NCI-H187 treated with DMSO at 0.1 percent for 48 hours (cell line): ENCODE data around the gene TEC.
"Not testable (repeated sequence)": the region's sequence is repeated elsewhere in the genome, so short reads cannot be mapped to it uniquely, and the experiment has no call there.

ENCODE experiments used
- DNase-seq: peaks from one replicate; lab custom pipeline; 2025; lab: John Stamatoyannopoulos, UW

The TEC gene

DNA sequence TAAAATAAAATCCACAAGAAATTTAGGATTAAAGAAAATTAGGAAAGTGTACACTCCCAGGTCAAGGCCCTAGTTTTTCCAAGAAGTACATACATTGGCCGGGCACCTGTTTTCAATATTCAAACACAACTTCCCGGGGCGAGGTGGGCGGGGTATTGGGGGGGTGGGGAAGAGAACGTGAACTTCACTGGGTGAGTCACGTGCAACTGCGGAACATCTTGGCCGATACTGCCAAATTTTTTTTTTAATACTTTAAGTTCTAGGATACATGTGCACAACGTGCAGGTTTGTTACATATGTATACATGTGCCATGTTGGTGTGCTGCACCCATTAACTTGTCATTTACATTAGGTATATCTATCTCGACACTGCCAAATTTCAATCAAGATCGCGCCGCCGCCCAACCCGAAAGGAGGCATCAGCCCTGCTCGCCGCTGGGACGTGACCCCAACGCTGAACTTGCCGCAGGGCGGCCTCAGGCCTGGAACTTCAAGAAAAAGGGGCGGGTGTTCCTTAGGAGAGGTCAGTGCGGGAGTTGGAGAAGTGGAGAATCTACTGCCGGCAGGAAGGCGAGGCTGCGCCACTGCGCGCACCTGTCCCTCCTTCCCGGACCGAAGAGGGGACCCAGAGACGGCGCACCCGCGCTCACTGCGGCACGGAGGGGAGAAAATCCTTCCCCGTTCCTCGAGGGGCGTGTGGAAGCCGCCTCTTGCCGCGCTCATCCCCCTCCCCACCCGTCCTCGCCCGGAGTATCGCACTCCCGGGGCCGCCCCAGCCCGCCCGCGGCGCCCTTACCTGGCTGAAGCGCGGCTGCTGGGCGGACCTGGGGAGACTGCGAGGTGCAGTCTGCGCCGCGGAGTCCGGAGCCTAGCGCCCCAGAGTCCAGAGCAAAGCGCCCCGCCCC is at the start of gene TEC:
TSS of gene TEC (minus strand) at position 883 of the 905 bp plus-strand sequence. CDS start 41,224 bp downstream, outside the sequence.
- DNase-seq = no peak

DNA sequence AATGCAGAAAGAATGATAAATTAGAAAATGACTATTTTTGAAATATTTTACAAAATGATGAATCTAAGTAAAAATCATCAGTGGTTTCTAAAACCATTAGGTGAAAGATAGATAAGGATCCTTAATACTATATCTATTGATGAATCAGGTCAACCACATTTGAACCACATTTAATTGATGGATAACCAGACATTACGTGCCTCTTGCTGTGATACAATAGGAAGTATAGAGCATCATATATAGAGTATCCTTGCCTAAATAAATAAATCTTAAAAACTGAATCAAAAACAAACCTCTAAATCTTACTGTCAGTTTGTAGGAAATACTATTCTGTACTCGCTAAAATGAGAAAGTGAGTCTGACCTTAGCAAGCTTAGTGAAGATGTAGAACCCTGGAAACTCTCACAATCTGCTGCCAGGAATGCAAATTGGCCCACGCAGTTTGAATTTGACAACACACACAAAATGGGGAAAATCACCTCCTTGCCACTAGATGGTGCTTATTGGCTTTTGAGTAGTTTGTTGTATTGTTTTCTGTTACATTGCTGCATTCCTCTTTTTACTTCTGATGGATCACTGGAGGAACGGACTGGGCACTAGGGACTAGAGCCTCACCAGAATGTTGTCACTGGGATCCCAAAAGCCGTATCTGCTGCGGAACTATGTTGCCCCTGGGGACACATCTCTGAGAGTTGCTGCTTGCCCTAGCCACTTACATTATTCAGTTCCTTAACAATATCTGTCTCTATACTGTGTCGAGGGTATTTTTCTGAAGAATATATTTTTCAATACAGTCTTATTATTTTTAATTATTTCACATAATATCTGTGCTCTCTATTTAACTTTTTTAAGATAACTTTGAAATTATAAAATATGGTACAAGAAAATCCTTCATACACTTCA is 46.3 kb upstream of the TEC start:
- peak; percentile 13 for DNase-seq

GRCh38 chr4:48314746-48315145 is 45.1 kb upstream of the TEC start:
- DNase-seq = not testable (repeated sequence)

DNA sequence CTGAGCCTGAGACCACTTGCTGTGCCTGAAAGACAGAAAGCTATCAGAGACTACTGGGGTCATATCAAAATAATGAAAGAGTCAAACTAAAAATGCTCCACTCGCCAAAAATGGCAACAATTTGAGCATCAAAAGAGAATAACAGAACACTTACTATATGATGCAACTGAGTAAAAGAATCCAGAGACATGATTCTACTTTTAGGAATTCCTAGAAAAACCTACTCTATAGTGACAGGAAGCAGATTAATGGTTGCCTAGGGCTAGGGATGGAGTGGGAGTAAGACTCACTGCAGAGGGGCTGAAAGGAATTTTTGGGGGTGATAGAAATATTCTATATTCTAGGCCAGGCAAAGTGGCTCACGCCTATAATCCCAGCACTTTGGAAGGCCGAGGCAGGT is 42.3 kb upstream of the TEC start:
- DNase-seq = no peak

DNA sequence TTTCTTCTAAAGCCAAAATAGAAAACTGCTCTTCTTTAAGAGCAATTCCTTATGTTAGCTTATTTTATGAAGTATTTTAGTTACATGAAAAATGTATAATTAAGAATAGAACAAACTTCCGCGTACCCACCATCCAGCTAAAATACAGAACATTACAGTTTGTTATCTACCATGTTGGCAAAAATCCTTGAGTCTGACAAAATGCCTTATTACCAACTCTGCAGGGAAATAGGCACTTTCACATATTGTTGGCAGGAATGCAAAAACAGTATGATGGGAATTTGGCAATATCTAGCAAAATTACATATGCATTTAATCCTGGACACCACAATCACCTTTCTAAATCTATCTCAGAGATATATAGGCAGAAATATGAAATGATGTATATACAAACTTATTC is 39.3 kb upstream of the TEC start:
- DNase-seq = no peak

GRCh38 chr4:48307528-48307927 is 37.9 kb upstream of the TEC start:
- no peak for DNase-seq

GRCh38 chr4:48305508-48305907 is 35.9 kb upstream of the TEC start:
- no peak for DNase-seq

DNA sequence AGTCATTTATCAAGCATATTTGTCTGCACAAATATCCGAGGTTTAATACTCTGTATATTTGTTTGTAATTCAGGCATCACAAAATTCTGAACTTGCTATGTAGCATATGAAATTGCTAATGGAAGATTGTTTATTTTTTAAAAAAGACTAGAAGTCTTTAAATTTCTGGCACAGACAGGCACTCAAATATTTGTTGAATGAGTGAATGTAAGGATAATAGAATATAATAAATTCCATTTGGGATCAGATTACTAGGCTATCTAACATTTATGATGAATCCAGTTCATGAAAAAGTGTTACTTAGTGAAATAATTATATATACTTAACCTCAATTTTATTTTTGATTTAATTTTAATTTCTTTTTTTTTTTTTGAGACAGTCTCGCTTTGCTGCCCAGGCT is 30.4 kb upstream of the TEC start:
- no peak for DNase-seq

DNA sequence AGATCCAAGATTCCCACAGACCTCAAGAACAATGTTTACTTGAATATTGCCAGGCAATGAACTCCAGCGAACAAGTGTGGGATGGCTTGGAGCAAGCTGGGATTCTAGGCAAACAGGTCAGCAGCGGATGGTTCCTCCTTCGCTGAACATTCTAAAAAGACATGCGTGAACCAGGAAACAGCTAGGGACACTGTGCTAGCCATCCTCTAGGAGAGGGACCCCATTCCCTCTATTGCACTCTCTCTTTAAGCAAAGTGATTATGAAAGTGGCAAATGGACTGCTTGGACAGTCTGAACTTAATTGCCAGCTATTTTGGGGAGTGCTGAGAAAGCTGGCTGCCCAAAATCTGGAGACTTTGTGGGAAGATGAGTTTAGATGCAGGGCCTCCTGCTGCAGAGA is 29.9 kb upstream of the TEC start:
- no peak for DNase-seq

DNA sequence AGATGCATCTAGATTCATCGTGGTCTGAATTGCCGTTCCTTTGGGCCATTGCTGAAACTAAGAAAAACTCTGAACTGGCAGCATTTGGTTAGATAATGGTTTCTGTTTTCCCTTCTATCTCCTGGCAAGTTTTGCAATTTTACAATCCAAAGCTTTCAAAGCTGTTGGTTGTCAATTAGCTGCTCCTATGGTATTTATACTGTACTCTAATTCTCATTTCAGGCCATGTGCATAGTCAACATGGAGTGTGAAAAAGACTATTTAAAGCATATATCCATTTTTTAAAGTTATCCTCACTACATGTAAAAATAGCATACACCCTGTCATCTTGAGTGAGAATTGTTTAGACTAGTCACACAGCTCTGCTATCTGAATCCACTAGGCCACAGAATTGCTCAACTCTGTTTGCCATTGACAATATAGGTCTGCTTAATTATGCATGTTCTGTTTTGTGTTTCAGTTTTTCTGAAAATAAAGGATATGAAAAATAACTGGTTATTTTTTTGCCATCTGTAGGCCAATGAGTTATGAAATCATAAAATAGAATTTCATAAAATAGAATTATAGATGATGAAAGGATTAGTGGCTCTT is 27.7 kb upstream of the TEC start:
- no peak for DNase-seq

GRCh38 chr4:48296365-48296764 is 26.7 kb upstream of the TEC start:
- no peak for DNase-seq

- DNase-seq = no peak
Measured at GRCh38 chr4:48295116-48295515, 25.5 kb upstream of the TEC start.

DNA sequence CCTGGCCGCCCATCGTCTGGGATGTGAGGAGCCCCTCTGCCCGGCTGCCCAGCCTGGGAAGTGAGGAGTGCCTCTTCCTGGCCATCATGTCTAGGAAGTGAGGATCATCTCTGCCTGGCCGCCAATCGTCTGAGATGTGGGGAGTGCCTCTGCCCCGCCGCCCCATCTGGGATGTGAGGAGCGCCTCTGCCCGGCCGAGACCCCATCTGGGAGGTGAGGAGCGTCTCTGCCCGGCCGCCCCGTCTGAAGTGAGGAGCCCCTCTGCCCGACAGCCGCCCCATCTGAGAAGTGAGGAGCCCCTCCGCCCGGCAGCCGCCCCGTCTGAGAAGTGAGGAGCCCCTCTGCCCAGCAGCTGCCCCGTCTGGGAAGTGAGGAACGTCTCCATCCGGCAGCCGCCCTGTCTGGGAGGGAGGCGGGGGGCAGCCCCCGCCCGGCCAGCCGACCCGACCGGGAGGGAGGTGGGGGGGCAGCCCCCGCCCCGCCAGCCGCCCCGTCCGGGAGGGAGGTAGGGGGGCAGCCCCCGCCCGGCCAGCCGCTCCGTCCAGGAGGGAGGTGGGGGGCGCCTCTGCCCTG is 22.7 kb upstream of the TEC start:
- DNase-seq = not testable (repeated sequence)

- no peak for DNase-seq
Measured at GRCh38 chr4:48290146-48290772, 20.6 kb upstream of the TEC start.

DNA sequence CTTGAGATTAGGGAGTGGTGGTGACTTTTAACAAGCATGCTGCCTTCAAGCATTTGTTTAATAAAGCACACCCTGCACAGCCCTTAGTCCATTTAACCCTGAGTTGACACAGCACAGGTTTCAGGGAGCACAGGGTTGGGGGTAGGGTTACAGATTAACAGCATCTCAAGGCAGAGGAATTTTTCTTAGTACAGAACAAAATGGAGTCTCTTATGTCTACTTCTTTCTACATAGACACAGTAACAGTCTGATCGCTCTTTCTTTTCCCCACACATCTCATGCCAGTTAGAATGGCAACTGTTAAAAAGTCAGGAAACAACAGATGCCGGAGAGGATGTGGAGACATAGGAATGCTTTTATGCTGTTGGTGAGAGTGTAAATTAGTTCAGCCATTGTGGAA is 16.4 kb upstream of the TEC start:
- not testable (repeated sequence) for DNase-seq

- not testable (repeated sequence) for DNase-seq
Measured at GRCh38 chr4:48285640-48286039, 16.0 kb upstream of the TEC start.

DNA sequence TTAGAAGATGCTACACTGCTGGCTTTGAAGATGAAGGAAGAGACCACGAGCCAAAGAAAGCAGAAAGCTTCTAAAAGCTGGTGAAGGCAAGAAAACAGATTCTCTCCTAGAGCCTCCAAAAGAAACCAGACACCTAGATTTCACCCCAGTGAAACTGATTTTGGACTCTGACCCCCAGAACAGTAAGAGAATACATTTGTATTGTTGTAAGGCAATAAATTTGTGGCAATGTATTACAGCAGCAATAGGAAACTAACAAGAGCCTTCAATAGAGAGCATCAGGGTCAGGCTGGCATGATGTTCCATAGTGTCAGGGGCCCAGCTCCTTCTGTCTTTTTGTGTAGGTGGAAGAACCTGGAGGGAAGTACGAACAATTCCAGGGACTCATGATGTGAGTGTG is 6.0 kb upstream of the TEC start:
- no peak for DNase-seq

DNA sequence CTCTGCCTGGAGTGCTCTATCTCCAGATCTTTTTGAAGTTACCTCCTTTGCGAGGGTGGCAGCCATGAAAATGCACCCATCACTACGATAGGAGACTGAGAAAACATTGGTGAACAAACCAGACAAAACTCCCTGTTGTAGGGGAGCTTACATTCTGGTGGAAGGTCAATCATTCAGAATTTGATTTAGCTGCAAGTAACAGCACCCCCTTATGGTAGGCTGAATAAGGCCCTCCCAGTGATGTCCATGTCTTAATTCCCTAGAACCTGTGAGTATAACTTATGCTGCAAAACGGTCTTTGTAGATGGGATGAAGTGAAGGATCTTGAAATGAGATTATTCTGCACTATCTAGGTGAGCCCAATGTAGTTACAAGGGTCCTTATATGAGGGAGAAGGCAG is 5.6 kb upstream of the TEC start:
- no peak for DNase-seq

GRCh38 chr4:48271626-48272025 is 2.0 kb upstream of the TEC start:
- no peak for DNase-seq

DNA sequence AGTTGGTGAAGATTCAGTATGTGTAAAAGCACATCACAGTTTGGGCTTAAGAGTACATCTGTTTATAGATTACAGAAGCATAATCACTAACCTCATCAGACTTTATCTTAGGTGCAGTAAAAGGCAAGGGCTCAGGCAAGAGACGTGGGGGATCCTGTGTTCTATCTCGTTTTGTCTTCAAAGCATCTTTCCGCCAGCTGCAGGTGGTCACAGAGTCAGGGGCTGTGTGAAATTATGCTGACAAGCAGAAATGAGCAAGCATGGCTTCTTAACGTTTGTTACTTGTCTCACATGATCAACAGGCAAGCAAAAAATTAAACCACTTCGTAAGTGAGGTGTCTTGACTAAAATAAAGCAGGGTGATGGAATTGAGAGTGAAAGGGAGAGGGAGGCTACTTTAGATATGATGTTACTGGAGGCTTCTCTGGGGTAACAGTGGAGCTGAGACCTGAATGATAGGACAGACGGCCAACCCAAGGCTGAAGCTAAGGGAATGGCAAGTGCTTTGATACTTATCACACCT is 1.4 kb upstream of the TEC start:
- no peak for DNase-seq

DNA sequence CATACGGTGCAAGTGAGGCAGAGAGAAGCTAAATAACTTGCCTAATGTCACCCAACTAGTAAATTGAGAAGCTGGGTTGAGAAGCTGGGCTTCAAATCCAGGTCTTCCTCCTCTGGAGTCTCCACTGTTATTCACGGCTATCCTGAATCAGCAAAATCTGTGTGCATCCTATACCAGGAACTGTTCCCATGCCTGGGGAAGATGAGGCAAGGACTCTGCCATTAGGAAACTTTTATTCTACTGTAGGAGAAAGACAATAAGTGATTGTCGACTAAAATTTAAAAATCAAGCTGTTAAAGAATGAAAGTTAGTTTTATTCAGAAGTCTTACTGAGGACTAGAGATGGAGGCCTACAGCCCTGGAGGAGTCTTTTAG is 872 bp upstream of the TEC start:
- DNase-seq = no peak
